Measurements from ENCODE around the gene KCP.

Gene KCP

GRCh38 chr7:128837521-128837921 is 73.0 kb downstream of the KCP start:
- no peak for DNase-seq

- no peak for DNase-seq
These were observed 73.7 kb downstream of the KCP start for GRCh38 chr7:128836729-128837348.

GRCh38 chr7:128835790-128836641 is 74.5 kb downstream of the KCP start:
- DNase-seq = no peak

GRCh38 chr7:128835231-128835751 is 75.2 kb downstream of the KCP start:
- DNase-seq = no peak

GRCh38 chr7:128833946-128834325 is 76.6 kb downstream of the KCP start:
- DNase-seq = no peak

GRCh38 chr7:128833148-128833945 is 77.2 kb downstream of the KCP start:
- no peak for DNase-seq

- DNase-seq = no peak
These were observed 77.7 kb downstream of the KCP start for GRCh38 chr7:128832880-128833147.

- no peak for DNase-seq
These were observed 78.3 kb downstream of the KCP start for GRCh38 chr7:128831994-128832879.

GRCh38 chr7:128831178-128831993 is 79.1 kb downstream of the KCP start:
- no peak for DNase-seq

GRCh38 chr7:128830231-128831177 is 80.0 kb downstream of the KCP start, which contains the start of gene FLNC:
TSS of gene FLNC (plus strand) at chr7:128830406. CDS start at chr7:128830638, 232 bp downstream.
- DNase-seq = peak; percentile 29 to 42

- DNase-seq = no peak
These were observed 80.9 kb downstream of the KCP start for GRCh38 chr7:128829391-128830166.

- DNase-seq = no peak
These were observed 82.4 kb downstream of the KCP start for GRCh38 chr7:128827971-128828711.

GRCh38 chr7:128827248-128827958 is 83.1 kb downstream of the KCP start:
- DNase-seq = no peak

GRCh38 chr7:128826916-128827247 is 83.6 kb downstream of the KCP start:
- no peak for DNase-seq
